Neural cell (in vitro differentiated cells): ENCODE measurements around the gene MYCBP2. TPM values are rescaled to one million over a fixed set of nuclear protein-coding genes. Genes with fewer than 3 reads are reported as not detected.
"Not testable (repeated sequence)": the region's sequence is repeated elsewhere in the genome, so short reads cannot be mapped to it uniquely, and the experiment has no call there.

ENCODE experiments used
- H2AFZ ChIP-seq: fragments of 200-600, 300-800 bp; sonication (generic), shearing (Covaris generic); 2 replicates; pipeline ENCODE4 v1.6.0; 2014; ENCODE audit warnings: low read depth, mild to moderate bottlenecking, antibody characterized with exemption, low read length, moderate library complexity
- H3F3A ChIP-seq: fragments of 200-600 bp; shearing (Covaris generic); 2 replicates; pipeline ENCODE4 v1.6.1; 2016; ENCODE audit warnings: mild to moderate bottlenecking, moderate library complexity, mixed read lengths, antibody characterized with exemption, low read length; ENCODE audit not compliant: insufficient read depth, poor library complexity, severe bottlenecking
- H3K27ac ChIP-seq: fragments of 200-600, 300-800 bp; sonication (generic), shearing (Covaris generic); 2 replicates; pipeline ENCODE4 v1.5.1; 2014; ENCODE audit warnings: mild to moderate bottlenecking, low read length, moderate library complexity
- H3K27me3 ChIP-seq: fragments of 300-800, 200-600 bp; sonication (generic), shearing (Covaris generic); 2 replicates; pipeline ENCODE4 v1.6.0; 2014; ENCODE audit warnings: mild to moderate bottlenecking, low read depth, low read length, moderate library complexity; ENCODE audit not compliant: insufficient read depth
- H3K36me3 ChIP-seq: fragments of 300-800, 200-600 bp; sonication (generic), shearing (Covaris generic); 2 replicates; pipeline ENCODE4 v1.5.1; 2014; ENCODE audit warnings: mild to moderate bottlenecking, antibody characterized with exemption, low read length, moderate library complexity; ENCODE audit not compliant: insufficient read depth
- H3K4me2 ChIP-seq: fragments of 300-800, 200-600 bp; sonication (generic), shearing (Covaris generic); 2 replicates; pipeline ENCODE4 v1.6.0; 2014; ENCODE audit warnings: mild to moderate bottlenecking, low read length
- H3K4me3 ChIP-seq: fragments of 300-800, 200-600 bp; sonication (generic), shearing (Covaris generic); 2 replicates; pipeline ENCODE4 v1.5.1; 2014; ENCODE audit warnings: mild to moderate bottlenecking, low read length, moderate library complexity
- H3K79me2 ChIP-seq: fragments of 200-600 bp; shearing (Covaris generic); replicated peaks from 2 replicates; pipeline ENCODE4 v1.6.0; 2014; ENCODE audit warnings: mild to moderate bottlenecking, low read length, moderate library complexity; ENCODE audit not compliant: insufficient read depth
- H3K9ac ChIP-seq: fragments of 300-800, 200-600 bp; sonication (generic), shearing (Covaris generic); 2 replicates; pipeline ENCODE4 v1.6.1; 2016; ENCODE audit warnings: mild to moderate bottlenecking, low read length, mixed read lengths
- H3K9me2 ChIP-seq: fragments of 200-600 bp; shearing (Covaris generic); 2 replicates; pipeline ENCODE4 v1.6.1; 2016; ENCODE audit warnings: mild to moderate bottlenecking, low read length, mixed read lengths; ENCODE audit not compliant: insufficient read depth
- H3K9me3 ChIP-seq: fragments of 200-600, 300-800 bp; sonication (generic), shearing (Covaris generic); 2 replicates; pipeline ENCODE4 v1.6.1; 2016; ENCODE audit warnings: mild to moderate bottlenecking, mixed run types, low read length, moderate library complexity, mixed read lengths
- H4K20me1 ChIP-seq: fragments of 200-600 bp; shearing (Covaris generic); 2 replicates; pipeline ENCODE4 v1.6.1; 2016; ENCODE audit warnings: mild to moderate bottlenecking, mixed run types; ENCODE audit not compliant: insufficient read depth
- CTCF ChIP-seq: fragments of 450-650 bp; IDR thresholded peaks from 2 replicates; pipeline ENCODE4 v1.5.1; 2014; ENCODE audit warnings: antibody characterized with exemption, mild to moderate bottlenecking, moderate library complexity; ENCODE audit not compliant: poor library complexity, severe bottlenecking
- EP300 ChIP-seq: fragments of 450-650 bp; conservative IDR thresholded peaks from 2 replicates; pipeline ENCODE4 v1.6.1; 2014; ENCODE audit warnings: antibody characterized with exemption, mild to moderate bottlenecking, moderate library complexity; ENCODE audit not compliant: poor library complexity, severe bottlenecking
- EZH2 ChIP-seq: fragments of 200-600, 300-800 bp; shearing (Covaris generic), sonication (generic); IDR thresholded peaks from 2 replicates; pipeline ENCODE4 v1.6.1; 2014; ENCODE audit warnings: antibody characterized with exemption, low read length, borderline replicate concordance, mild to moderate bottlenecking; ENCODE audit not compliant: insufficient read depth, poor library complexity, severe bottlenecking
- MXI1 ChIP-seq: fragments of 450-650 bp; conservative IDR thresholded peaks from 2 replicates; pipeline ENCODE4 v1.6.1; 2014; ENCODE audit warnings: antibody characterized with exemption, mild to moderate bottlenecking; ENCODE audit not compliant: poor library complexity, severe bottlenecking
- POLR2AphosphoS5 ChIP-seq: IDR thresholded peaks from 2 replicates; pipeline ENCODE4 v1.6.1; 2012
- RAD21 ChIP-seq: fragments of 450-650 bp; conservative IDR thresholded peaks from 2 replicates; pipeline ENCODE4 v1.6.1; 2014; ENCODE audit warnings: antibody characterized with exemption, mild to moderate bottlenecking, moderate library complexity
- REST ChIP-seq: IDR thresholded peaks from 2 replicates; pipeline ENCODE4 v1.6.1; 2012; ENCODE audit warnings: borderline replicate concordance
- SMC3 ChIP-seq: fragments of 450-650 bp; conservative IDR thresholded peaks from 2 replicates; pipeline ENCODE4 v1.6.1; 2014; ENCODE audit warnings: antibody characterized with exemption, mild to moderate bottlenecking, moderate library complexity; ENCODE audit not compliant: poor library complexity
- TAF1 ChIP-seq: IDR thresholded peaks from 2 replicates; pipeline ENCODE4 v1.6.1; 2012; ENCODE audit warnings: low read depth
- polyA plus RNA-seq: library from polyadenylated mRNA; depleted of rRNA; stranded (reverse); fragments of >200 nt; gene quantifications from 2 replicates; pipeline ENCODE4 v1.2.3, GENCODE V29; 2014

Gene MYCBP2
- polyA plus RNA-seq, 1 donor from 2014 or later, result 135 TPM

GRCh38 chr13:77316430-77316829 is 10.5 kb downstream of the MYCBP2 start:
- H3K9ac ChIP-seq, result no peak overlapping the region
- H3K9me2 ChIP-seq, result no peaks in the 10 kb centered on the region
- TF ChIP-seq SMC3 (no peak), EP300 (no peak), EZH2 (no peak), MXI1 (no peak), RAD21 (no peak), TAF1 (no peak), CTCF (no peak), POLR2AphosphoS5 (no peak), REST (no peak)
- H3K27ac ChIP-seq, result no peak overlapping the region
- no peaks in the 10 kb centered on the region for H3K27me3 ChIP-seq
- H3K4me2 ChIP-seq, result no peak overlapping the region
- peaks cover 3% of the 10 kb centered on the region for H3K9me3 ChIP-seq
- peaks cover 5% of the 10 kb centered on the region for H4K20me1 ChIP-seq
- H3K79me2 ChIP-seq, result peaks cover 90% of the 10 kb centered on the region
- H3F3A ChIP-seq, result no peaks in the 10 kb centered on the region
- no peak overlapping the region for H3K4me3 ChIP-seq
- no peaks in the 10 kb centered on the region for H3K36me3 ChIP-seq
- no peak overlapping the region for H2AFZ ChIP-seq

- not testable (repeated sequence) for H3K27me3 ChIP-seq, H3K9ac ChIP-seq, H2AFZ ChIP-seq, H3K9me2 ChIP-seq, H3K36me3 ChIP-seq, H4K20me1 ChIP-seq, H3K4me2 ChIP-seq, H3K27ac ChIP-seq, H3K4me3 ChIP-seq, H3F3A ChIP-seq, H3K9me3 ChIP-seq
- peaks cover 90% of the 10 kb centered on the region for H3K79me2 ChIP-seq
Measured at GRCh38 chr13:77315509-77315908, 11.4 kb downstream of the MYCBP2 start.

GRCh38 chr13:77313923-77314322 is 13.0 kb downstream of the MYCBP2 start:
- TF ChIP-seq REST, result no peak
- no peak for TF ChIP-seq TAF1
- TF ChIP-seq EZH2, result no peak
- TF ChIP-seq RAD21, result no peak
- H3K79me2 ChIP-seq, result peaks cover 91% of the 10 kb centered on the region
- no peaks in the 10 kb centered on the region for H3K36me3 ChIP-seq
- H2AFZ ChIP-seq, result no peak overlapping the region
- H3K27me3 ChIP-seq, result no peaks in the 10 kb centered on the region
- H3K9me2 ChIP-seq, result no peaks in the 10 kb centered on the region
- no peak overlapping the region for H3K27ac ChIP-seq
- H3K9ac ChIP-seq, result no peak overlapping the region
- peaks cover 3% of the 10 kb centered on the region for H3K9me3 ChIP-seq
- no peaks in the 10 kb centered on the region for H3F3A ChIP-seq
- H3K4me3 ChIP-seq, result no peak overlapping the region
- H3K4me2 ChIP-seq, result no peak overlapping the region
- peaks cover under 1% of the 10 kb centered on the region for H4K20me1 ChIP-seq
